ENCODE measurements around the gene NSD2. TPM values are rescaled to one million over a fixed set of nuclear protein-coding genes. Genes with fewer than 3 reads are reported as not detected.

Gene NSD2
- total RNA-seq, 4 donors from 2014 or later = 25.3 to 46.7 (median 27.4) TPM

- TF ChIP-seq EP300 (IDR thresholded peaks at IDR 0.05) (no peak), POLR2A (IDR thresholded peaks at IDR 0.05) (no peak), CTCF (IDR thresholded peaks at IDR 0.05) (no peak), POLR2AphosphoS5 (IDR thresholded peaks at IDR 0.05) (no peak)
- H3K27ac ChIP-seq = no peak overlapping the region
- H3K36me3 ChIP-seq = no peaks in the 10 kb centered on the region
- no peaks in the 10 kb centered on the region for H3K4me1 ChIP-seq
- no peak for DNase-seq (ENCODE audit: low spot score in 2 of 2)
- no peaks in the 10 kb centered on the region for H3K9me3 ChIP-seq
- WGBS = 90% methylated on average over 1 of the region's 1 CpG
- no peak overlapping the region for H3K4me3 ChIP-seq
- H3K27me3 ChIP-seq = no peaks in the 10 kb centered on the region
Measured at GRCh38 chr4:1882850-1883271, 11.7 kb downstream of the NSD2 start.

- Histone ChIP-seq H3K9me3 (no peaks in the 10 kb centered on the region), H3K27ac (no peak overlapping the region), H3K36me3 (no peaks in the 10 kb centered on the region), H3K4me3 (no peak overlapping the region), H3K4me1 (no peaks in the 10 kb centered on the region), H3K27me3 (no peaks in the 10 kb centered on the region)
- WGBS = 89% methylated on average over 8 of the region's 8 CpGs
- TF ChIP-seq POLR2A (IDR thresholded peaks at IDR 0.05) = no peak
- no peak for TF ChIP-seq POLR2AphosphoS5 (IDR thresholded peaks at IDR 0.05)
- TF ChIP-seq EP300 (IDR thresholded peaks at IDR 0.05) = no peak
- TF ChIP-seq CTCF (IDR thresholded peaks at IDR 0.05) = no peak
- no peak for DNase-seq (ENCODE audit: low spot score in 2 of 2)
Measured at GRCh38 chr4:1883583-1883982, 12.4 kb downstream of the NSD2 start.

DNA sequence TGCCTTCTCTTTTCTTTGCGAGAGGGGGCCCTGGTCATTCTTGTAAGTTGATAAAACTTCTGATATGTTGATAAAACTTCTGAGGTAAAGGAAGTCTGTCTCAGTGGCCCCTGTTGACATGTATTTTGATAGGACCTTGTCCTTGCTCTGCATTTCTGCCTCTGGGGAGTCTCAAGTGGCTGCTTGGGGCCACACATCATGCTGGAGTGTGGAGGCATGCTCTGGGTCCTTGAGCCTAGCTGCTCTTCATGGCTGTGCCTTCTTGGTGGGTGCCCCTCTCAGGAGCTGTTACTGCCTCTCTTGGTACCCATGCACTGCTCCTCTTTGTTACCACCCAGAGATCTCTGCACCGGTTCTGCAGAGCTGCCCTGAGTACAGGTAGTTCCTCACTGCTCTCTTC, 14.2 kb downstream of the NSD2 start:
- TF ChIP-seq POLR2A (IDR thresholded peaks at IDR 0.05) = no peak
- TF ChIP-seq POLR2AphosphoS5 (IDR thresholded peaks at IDR 0.05) = no peak
- TF ChIP-seq CTCF (IDR thresholded peaks at IDR 0.05) = no peak
- TF ChIP-seq EP300 (IDR thresholded peaks at IDR 0.05) = no peak
- Histone ChIP-seq H3K4me1 (no peaks in the 10 kb centered on the region), H3K9me3 (no peaks in the 10 kb centered on the region), H3K36me3 (no peaks in the 10 kb centered on the region), H3K4me3 (no peak overlapping the region), H3K27me3 (no peaks in the 10 kb centered on the region), H3K27ac (no peak overlapping the region)
- no peak for DNase-seq (ENCODE audit: low spot score in 2 of 2)
- 78% methylated on average over 2 of the region's 2 CpGs for WGBS

- Histone ChIP-seq H3K27me3 (no peaks in the 10 kb centered on the region), H3K9me3 (no peaks in the 10 kb centered on the region), H3K4me1 (no peaks in the 10 kb centered on the region), H3K27ac (no peak overlapping the region), H3K4me3 (no peak overlapping the region), H3K36me3 (no peaks in the 10 kb centered on the region)
- 79% methylated on average over 2 of the region's 2 CpGs for WGBS
- no peak for TF ChIP-seq EP300 (IDR thresholded peaks at IDR 0.05)
- TF ChIP-seq CTCF (IDR thresholded peaks at IDR 0.05) = no peak
- TF ChIP-seq POLR2A (IDR thresholded peaks at IDR 0.05) = no peak
- TF ChIP-seq POLR2AphosphoS5 (IDR thresholded peaks at IDR 0.05) = no peak
- DNase-seq (ENCODE audit: low spot score in 2 of 2) = no peak
Measured at GRCh38 chr4:1887052-1887451, 15.9 kb downstream of the NSD2 start.

- no peaks in the 10 kb centered on the region for H3K4me1 ChIP-seq
- no peaks in the 10 kb centered on the region for H3K27me3 ChIP-seq
- H3K4me3 ChIP-seq = no peak overlapping the region
- TF ChIP-seq POLR2A (IDR thresholded peaks at IDR 0.05) = no peak
- TF ChIP-seq EP300 (IDR thresholded peaks at IDR 0.05) = no peak
- no peak for TF ChIP-seq POLR2AphosphoS5 (IDR thresholded peaks at IDR 0.05)
- no peak for TF ChIP-seq CTCF (IDR thresholded peaks at IDR 0.05)
- 95% methylated on average over 11 of the region's 11 CpGs for WGBS
- no peaks in the 10 kb centered on the region for H3K36me3 ChIP-seq
- no peak overlapping the region for H3K27ac ChIP-seq
- no peaks in the 10 kb centered on the region for H3K9me3 ChIP-seq
- no peak for DNase-seq (ENCODE audit: low spot score in 2 of 2)
Measured at GRCh38 chr4:1890979-1891570, 19.9 kb downstream of the NSD2 start.

Measured in suprapubic skin (tissue), 4 donors.